K562 (cell line): Measurements from ENCODE around the gene CIAO3. TPM values are rescaled to one million over a fixed set of nuclear protein-coding genes. Genes with fewer than 3 reads are reported as not detected.

ENCODE experiments used
- ATAC-seq: fragments of 200-7000 bp; cut with Tn5 transposase; 3 replicates; pipeline ENCODE4 v1.9.1; 2020; ENCODE audit warnings: moderate library complexity
- BruUV-seq: library from RNA; stranded (reverse); fragments of 400-500 nt; replicated peaks from 2 replicates; lab custom pipeline; 2021; lab: Mats Ljungman, UMichigan
- CTCF ChIA-PET: fragments of 300-600 bp; formaldehyde crosslinking; extraction: SDS; loops from one replicate; lab custom pipeline; 2021; ENCODE audit warnings: low intra/inter-chr PET ratio; lab: Yijun Ruan, JAX
- POLR2A ChIA-PET: fragments of 300-600, 350-650 bp; sonication (Branson Sonifier 250); formaldehyde crosslinking; extraction: SDS; loops from one replicate; lab custom pipeline; 2021; ENCODE audit warnings: antibody characterized with exemption, inconsistent platforms; lab: Yijun Ruan, JAX
- DNase-seq, 4 experiments: peaks; one replicate each; pipeline versions ENCODE4 v3.0.0 to v3.0.0-alpha.2; 2011 to 2018; ENCODE audit warnings: low spot score in 3 of 4, mixed read lengths in 3 of 4; ENCODE audit errors: extremely low read depth in 1 of 4
- FAIRE-seq: peaks from 2 replicates; lab custom pipeline; 2011; peaks lifted over from hg19 to GRCh38; lab: Jason Lieb, UNC
- H2AFZ ChIP-seq: 2 replicates; pipeline ENCODE4 v1.6.0; 2011; ENCODE audit warnings: low read depth, low read length, control low read depth, inconsistent platforms
- H3K27ac ChIP-seq: fragments of 200-600 bp; 3 replicates; pipeline ENCODE4 v1.8.0; 2011; ENCODE audit warnings: low read depth, mild to moderate bottlenecking, control low read depth, inconsistent platforms, low read length, moderate library complexity, mixed read lengths; ENCODE audit errors: extremely low read depth
- H3K27me3 ChIP-seq, 2 experiments: fragments of 300-600 bp in 1 of 2; 2 replicates in 1 of 2; 3 replicates in 1 of 2; pipeline versions ENCODE4 v1.6.0 to v1.8.0; 2011; ENCODE audit warnings: inconsistent platforms in 2 of 2, low read length in 2 of 2, mild to moderate bottlenecking in 1 of 2, mixed read lengths in 1 of 2, moderate library complexity in 1 of 2; ENCODE audit not compliant: control insufficient read depth in 2 of 2, insufficient read depth in 2 of 2
- H3K36me3 ChIP-seq: fragments of 300-600 bp; 3 replicates; pipeline ENCODE4 v1.8.0; 2011; ENCODE audit warnings: mild to moderate bottlenecking, low read length, inconsistent platforms; ENCODE audit not compliant: control insufficient read depth, insufficient read depth
- H3K4me1 ChIP-seq, 2 experiments: fragments of 200-600 bp in 1 of 2; replicated peaks in 1 of 2; 2 replicates in 1 of 2; 3 replicates in 1 of 2; pipeline versions ENCODE4 v1.5.1 to v1.8.0; 2011; ENCODE audit warnings: inconsistent platforms in 2 of 2, low read length in 2 of 2, mild to moderate bottlenecking in 1 of 2, mixed read lengths in 1 of 2, moderate library complexity in 1 of 2; ENCODE audit not compliant: control insufficient read depth in 2 of 2, insufficient read depth in 2 of 2
- H3K4me2 ChIP-seq: 2 replicates; pipeline ENCODE4 v1.6.1; 2011; ENCODE audit warnings: low read length, control low read depth, inconsistent platforms, mixed read lengths; ENCODE audit not compliant: insufficient read depth
- H3K4me3 ChIP-seq: fragments of 200-600 bp; sonication (generic), shearing (Covaris generic); 2 replicates; pipeline ENCODE4 v1.5.1; 2016; ENCODE audit warnings: control low read depth, inconsistent platforms
- H3K79me2 ChIP-seq: fragments of 200-600 bp; 3 replicates; pipeline ENCODE4 v1.8.0; 2011; ENCODE audit warnings: low read length, inconsistent platforms; ENCODE audit not compliant: control insufficient read depth, insufficient read depth
- H3K9ac ChIP-seq, 2 experiments: 2 replicates each; pipeline versions ENCODE4 v1.6.0 to v1.6.1; 2011; ENCODE audit warnings: low read depth in 2 of 2, low read length in 2 of 2, control low read depth in 1 of 2, inconsistent platforms in 1 of 2, mild to moderate bottlenecking in 1 of 2, mixed read lengths in 1 of 2; ENCODE audit not compliant: insufficient read depth in 1 of 2
- H3K9me1 ChIP-seq: one replicate; pipeline ENCODE4 v1.6.0; 2011; ENCODE audit warnings: inconsistent platforms, mild to moderate bottlenecking, low read length, moderate library complexity; ENCODE audit not compliant: control insufficient read depth, insufficient read depth
- H3K9me3 ChIP-seq: replicated peaks from 2 replicates; pipeline ENCODE4 v1.5.1; 2011; ENCODE audit warnings: low read depth, low read length, inconsistent platforms; ENCODE audit not compliant: control insufficient read depth, insufficient read depth
- H4K20me1 ChIP-seq: replicated peaks from 2 replicates; pipeline ENCODE4 v1.6.1; 2011; ENCODE audit warnings: low read length, inconsistent platforms, mixed read lengths; ENCODE audit not compliant: control insufficient read depth, insufficient read depth
- CBX3 ChIP-seq, 2 experiments: IDR thresholded peaks; 1 replicate in 1 of 2; 2 replicates in 1 of 2; pipeline ENCODE4 v1.6.1; 2012; ENCODE audit warnings: inconsistent platforms in 2 of 2, low read length in 2 of 2, borderline replicate concordance in 1 of 2, control low read depth in 1 of 2
- CHD2 ChIP-seq: IDR thresholded peaks from 2 replicates; pipeline ENCODE4 v1.6.1; 2011; ENCODE audit warnings: low read depth, low read length
- CREB1 ChIP-seq, 2 experiments: sonication (generic) in 1 of 2; formaldehyde crosslinking in 1 of 2; IDR thresholded peaks; 2 replicates each; pipeline versions ENCODE4 v1.6.1 to v1.8.0; 2012 to 2022; ENCODE audit warnings: inconsistent platforms in 1 of 2, mild to moderate bottlenecking in 1 of 2, missing genetic modification reagents in 1 of 2, moderate library complexity in 1 of 2
- DMBX1 ChIP-seq: fragments of 250-450 bp; sonication (Bioruptor Pico); IDR thresholded peaks from 2 replicates; pipeline ENCODE4 v1.8.0; 2022; ENCODE audit warnings: inconsistent platforms, mild to moderate bottlenecking, moderate library complexity, borderline replicate concordance
- EP300 ChIP-seq: IDR thresholded peaks from 2 replicates; pipeline ENCODE4 v1.6.1; 2012; ENCODE audit warnings: low read length, improper control_type of control experiment
- FOS ChIP-seq: IDR thresholded peaks from 3 replicates; pipeline ENCODE4 v1.6.1; 2011; ENCODE audit not compliant: insufficient read length; ENCODE audit errors: extremely low read depth
- MAX ChIP-seq: sonication (generic); formaldehyde crosslinking; IDR thresholded peaks from 2 replicates; pipeline ENCODE4 v1.9.0; 2022; ENCODE audit warnings: mild to moderate bottlenecking, missing genetic modification reagents
- NFYB ChIP-seq: IDR thresholded peaks from 2 replicates; pipeline ENCODE4 v1.6.1; 2011; ENCODE audit warnings: mild to moderate bottlenecking, moderate library complexity; ENCODE audit not compliant: insufficient read length; ENCODE audit errors: extremely low read depth
- NUFIP1 ChIP-seq: fragments of 450-650 bp; IDR thresholded peaks from 2 replicates; pipeline ENCODE4 v1.6.1; 2018; ENCODE audit not compliant: partially characterized antibody
- PHF8 ChIP-seq: fragments of 200-600 bp; sonication (generic); IDR thresholded peaks from 2 replicates; pipeline ENCODE4 v1.6.1; 2012; ENCODE audit warnings: mixed run types, mild to moderate bottlenecking, inconsistent platforms, low read length, moderate library complexity, borderline replicate concordance
- SP2 ChIP-seq: IDR thresholded peaks from 2 replicates; pipeline ENCODE4 v1.6.1; 2011; ENCODE audit warnings: mild to moderate bottlenecking, low read depth, low read length, moderate library complexity; ENCODE audit not compliant: poor library complexity, severe bottlenecking; ENCODE audit errors: extremely low read depth
- UBTF ChIP-seq, 2 experiments: IDR thresholded peaks; 2 replicates each; pipeline ENCODE4 v1.6.1; 2012; ENCODE audit warnings: improper control_type of control experiment in 2 of 2, low read depth in 2 of 2, low read length in 2 of 2, borderline replicate concordance in 1 of 2
- ZNF212 ChIP-seq: fragments of 450-650 bp; formaldehyde crosslinking; IDR thresholded peaks from 2 replicates; pipeline ENCODE4 v1.4.0; 2020; ENCODE audit warnings: mild to moderate bottlenecking
- ZNF253 ChIP-seq: fragments of 250-450 bp; sonication (Bioruptor Pico); conservative IDR thresholded peaks from 2 replicates; pipeline ENCODE4 v1.6.1; 2021; ENCODE audit warnings: mild to moderate bottlenecking
- WGBS: fragments of 100-300 bp; shearing (Covaris generic); methylation state at CpG from one replicate; pipeline ENCODE4 v1.1.6; 2016; ENCODE audit warnings: low coverage, mixed read lengths; ENCODE audit not compliant: insufficient coverage; ENCODE audit errors: missing lambda C conversion rate; 5-methylcytosine and 5-hydroxymethylcytosine counted together
- in situ Hi-C: fragments of 300-500 bp; cut with MboI; formaldehyde crosslinking; loops from 4 replicates; pipeline ENCODE4 v1.15.0; 2018; ENCODE audit warnings: inconsistent platforms, mixed read lengths
- intact Hi-C: fragments of 100-400 bp; cut with micrococcal nuclease; formaldehyde crosslinking; loops from 2 replicates; pipeline ENCODE4 v1.14.2; 2022
- polyA plus RNA-seq, 8 experiments: library from polyadenylated mRNA; depleted of rRNA in 4 of 8; stranded (reverse) in 5 of 8; unstranded in 3 of 8; fragments of >200 nt; fragmentation: Nextera tagmentation in 2 of 8; fragmentation: Illumina TruSeq in 1 of 8; extraction: Ambion mirVana in 2 of 8; extraction: Trizol in 1 of 8; gene quantifications; 2 replicates each; pipeline versions ENCODE4 v1.2.1 to v1.2.3, GENCODE V29; 2011 to 2014; ENCODE audit warnings: inconsistent platforms in 1 of 8, missing spikeins in 1 of 8
- total RNA-seq, 7 experiments: library from RNA; depleted of rRNA in 6 of 7; stranded (reverse); fragments of >200 nt in 6 of 7; fragmentation: Illumina TruSeq in 2 of 7; extraction: Trizol in 2 of 7; gene quantifications; 2 replicates each; pipeline versions ENCODE4 v1.2.1 to v1.2.3, GENCODE V29; 2011 to 2021; ENCODE audit warnings: low replicate concordance in 1 of 7

The CIAO3 gene
- total and polyA plus RNA-seq, 9 of the 15 experiments (the other 6 are each of a cell fraction or from before 2014, with no cell fraction given): 2.2 to 35.6 (median 18.7) TPM

GRCh38 chr16:715477-716199 lies 25.2 kb downstream of the CIAO3 start (continued):
- TF ChIP-seq NUFIP1 (no peak), ZNF253 (no peak)
- TF ChIP-seq, all 486 proteins: peak for 43

GRCh38 chr16:714558-715476 lies 26.0 kb downstream of the CIAO3 start, which contains the start of gene METRN:
METRN (plus strand) TSS chr16:715118; CDS start chr16:715290, 172 bp downstream.
- Histone ChIP-seq H3K27ac (peak within 1 kb of the TSS; percentile 35; the same call in 2 of the 3 replicates), H3K9me3 (no peaks in the 10 kb centered on the region), H2AFZ (peak within 1 kb of the TSS; percentile 75), H3K27me3 (no peaks in the 10 kb centered on the region), H3K79me2 (peaks cover 20% of the 10 kb centered on the region), H3K4me1 (peaks cover 12 to 85% of the 10 kb centered on the region in 2 experiments; a peak in 4 of 5 replicates), H3K4me3 (peak within 1 kb of the TSS; percentile 68), H4K20me1 (peaks cover 7% of the 10 kb centered on the region; the same call in 1 of the 2 replicates), H3K9ac (peak within 1 kb of the TSS; percentile 42 to 92; a peak in 3 of 4 replicates), H3K9me1 (peaks cover 3% of the 10 kb centered on the region), H3K4me2 (peak within 1 kb of the TSS; percentile 77), H3K36me3 (peaks cover 19% of the 10 kb centered on the region; the same call in 2 of the 3 replicates)
- ATAC-seq (peak; percentile 84), FAIRE-seq (peak; percentile 60), DNase-seq (peak; percentile 87 to 95 (median 91))
- in situ Hi-C loops: loop anchor here (5.0 to 10.0 kb wide), 2 partner anchors 72 to 340 kb away; partner anchors contain the start of genes CHTF18 and RPUSD1
- ChIA-PET POLR2A (interaction anchor here (0.6 to 1.7 kb wide), 8 partner anchors 11 to 345 kb away, joined by 3 to 5 read pairs (median 4); partner anchors contain the start of genes CCDC78 and WDR24), CTCF (interaction anchor here (0.9 to 1.3 kb wide), 2 partner anchors 26 to 71 kb away, joined by 3 to 9 read pairs; partner anchors contain the start of gene CIAO3)
- intact Hi-C loops: loop anchor here (2.0 to 5.0 kb wide), 2 partner anchors 14 to 92 kb away; no protein-coding TSS in a partner anchor
- 7% methylated on average over 88 of the region's 108 CpGs for WGBS
- no TSS peak for BruUV-seq
- TF ChIP-seq UBTF (IDR thresholded peaks at IDR 0.05; ENCODE audit: borderline replicate concordance in 1 of 2, low read depth in 2 of 2, low read length in 2 of 2) (peak in 1 of 2 experiments; percentile 32; a peak in 1 of 4 replicates), PHF8 (peak; percentile 42; the same call in 1 of the 2 replicates), MAX (CRISPR knock-in tag) (peak; percentile 20; the same call in 1 of the 2 replicates), EP300 (no peak), CHD2 (no peak), NFYB (peak; percentile 85), FOS (peak; percentile 64), DMBX1 (CRISPR knock-in tag) (no peak), ZNF212 (CRISPR knock-in tag) (no peak), SP2 (peak; percentile 41), CBX3 (IDR thresholded peaks at IDR 0.05; ENCODE audit: borderline replicate concordance in 1 of 2, low read length in 2 of 2) (no peak), CREB1 (IDR thresholded peaks at IDR 0.05) (peak; percentile 11; the same call in 1 of the 2 replicates), CREB1 (CRISPR knock-in tag; IDR thresholded peaks at IDR 0.05) (no peak)
